GM23248 (cell line): ENCODE results near the gene HSPA12A. TPM values are rescaled to one million over a fixed set of nuclear protein-coding genes. Genes with fewer than 3 reads are reported as not detected.

ENCODE experiments used
- DNase-seq: peaks from one replicate; pipeline ENCODE4 v3.0.0-alpha.2; 2015
- H2AFZ ChIP-seq: fragments of 200-600 bp; sonication (generic); 2 replicates; pipeline ENCODE4 v1.6.1; 2016; ENCODE audit warnings: antibody characterized with exemption
- H3F3A ChIP-seq: fragments of 200-600 bp; sonication (generic); 2 replicates; pipeline ENCODE4 v1.6.1; 2016; ENCODE audit warnings: mild to moderate bottlenecking, antibody characterized with exemption, mixed run types; ENCODE audit not compliant: insufficient read depth
- H3K27ac ChIP-seq: fragments of 200-600 bp; sonication (generic); 2 replicates; pipeline ENCODE4 v1.5.1; 2016; ENCODE audit warnings: mild to moderate bottlenecking
- H3K27me3 ChIP-seq: fragments of 200-600 bp; sonication (generic); replicated peaks from 2 replicates; pipeline ENCODE4 v1.6.1; 2016; ENCODE audit warnings: mild to moderate bottlenecking; ENCODE audit not compliant: insufficient read depth
- H3K36me3 ChIP-seq: fragments of 200-600 bp; sonication (generic); 2 replicates; pipeline ENCODE4 v1.6.1; 2016; ENCODE audit warnings: low read depth, mild to moderate bottlenecking
- H3K4me1 ChIP-seq: fragments of 200-600 bp; sonication (generic); 2 replicates; pipeline ENCODE4 v1.6.1; 2016; ENCODE audit warnings: mild to moderate bottlenecking; ENCODE audit not compliant: insufficient read depth
- H3K4me2 ChIP-seq: fragments of 200-600 bp; sonication (generic); one replicate; pipeline ENCODE4 v1.6.1; 2016; ENCODE audit warnings: mild to moderate bottlenecking; ENCODE audit not compliant: unreplicated experiment
- H3K4me3 ChIP-seq: fragments of 200-600 bp; sonication (generic); 2 replicates; pipeline ENCODE4 v1.5.1; 2016; ENCODE audit warnings: mild to moderate bottlenecking
- H3K79me2 ChIP-seq: fragments of 200-600 bp; sonication (generic); 2 replicates; pipeline ENCODE4 v1.6.1; 2016; ENCODE audit warnings: mild to moderate bottlenecking; ENCODE audit not compliant: insufficient read depth
- H3K9ac ChIP-seq: fragments of 200-600 bp; sonication (generic); 2 replicates; pipeline ENCODE4 v1.6.1; 2016; ENCODE audit warnings: mild to moderate bottlenecking
- H3K9me2 ChIP-seq: fragments of 200-600 bp; sonication (generic); 2 replicates; pipeline ENCODE4 v1.6.1; 2016; ENCODE audit warnings: mixed run types, mild to moderate bottlenecking, moderate library complexity; ENCODE audit not compliant: insufficient read depth
- H3K9me3 ChIP-seq: fragments of 200-600 bp; sonication (generic); one replicate; pipeline ENCODE4 v1.6.1; 2017; ENCODE audit warnings: low read depth
- H4K20me1 ChIP-seq: fragments of 200-600 bp; sonication (generic); 2 replicates; pipeline ENCODE4 v1.6.0; 2016; ENCODE audit not compliant: insufficient read depth
- EZH2 ChIP-seq: fragments of 200-600 bp; sonication (generic); IDR thresholded peaks from 2 replicates; pipeline ENCODE4 v1.6.1; 2018; ENCODE audit warnings: antibody characterized with exemption, mild to moderate bottlenecking; ENCODE audit not compliant: insufficient read depth, poor library complexity, severe bottlenecking
- EZH2phosphoT487 ChIP-seq: fragments of 200-600 bp; sonication (generic); IDR thresholded peaks from 2 replicates; pipeline ENCODE4 v1.6.1; 2018; ENCODE audit warnings: antibody characterized with exemption, moderate library complexity, mild to moderate bottlenecking, low read depth; ENCODE audit not compliant: insufficient read depth
- WGBS, 2 experiments: methylation state at CpG; one replicate each; pipeline ENCODE4 v1.1.6; 2015 to 2017; ENCODE audit warnings: low lambda C conversion rate in 2 of 2, low coverage in 1 of 2; ENCODE audit errors: missing lambda C conversion rate in 2 of 2; 5-methylcytosine and 5-hydroxymethylcytosine counted together
- in situ Hi-C: fragments of 300-500 bp; cut with MboI; formaldehyde crosslinking; loops from 2 replicates; pipeline ENCODE4 v1.15.0; 2020
- polyA plus RNA-seq: library from polyadenylated mRNA; unstranded; fragments of >200 nt; fragmentation: Nextera tagmentation; extraction: Ambion mirVana; gene quantifications from 2 replicates; pipeline ENCODE4 v1.2.1, GENCODE V29; 2016
- total RNA-seq: library from RNA; depleted of rRNA; stranded (reverse); fragments of >200 nt; shearing (Covaris generic); gene quantifications from 2 replicates; pipeline ENCODE4 v1.2.3, GENCODE V29; 2014

The HSPA12A gene
- total and polyA plus RNA-seq, 2 experiments from 2014 or later = 4.8 to 5.6 TPM

GRCh38 chr10:116630020-116630419 lies 112.3 kb downstream of the HSPA12A start:
- Histone ChIP-seq H3K36me3 (no peaks in the 10 kb centered on the region), H3K9me2 (no peaks in the 10 kb centered on the region), H3K27me3 (peaks cover 19% of the 10 kb centered on the region; the same call in 1 of the 2 replicates), H2AFZ (no peak overlapping the region), H3K4me2 (no peak overlapping the region), H3K9me3 (no peaks in the 10 kb centered on the region), H3K4me1 (no peaks in the 10 kb centered on the region), H3K79me2 (no peaks in the 10 kb centered on the region), H3K4me3 (no peak overlapping the region), H3F3A (no peaks in the 10 kb centered on the region), H4K20me1 (no peaks in the 10 kb centered on the region), H3K27ac (no peak overlapping the region), H3K9ac (no peak overlapping the region)
- TF ChIP-seq EZH2 (no peak), EZH2phosphoT487 (no peak)
- DNase-seq = no peak
- in situ Hi-C loops = no loop called here
- 46 to 47% methylated on average over 2 of the region's 2 CpGs for WGBS, 2 experiments

DNA sequence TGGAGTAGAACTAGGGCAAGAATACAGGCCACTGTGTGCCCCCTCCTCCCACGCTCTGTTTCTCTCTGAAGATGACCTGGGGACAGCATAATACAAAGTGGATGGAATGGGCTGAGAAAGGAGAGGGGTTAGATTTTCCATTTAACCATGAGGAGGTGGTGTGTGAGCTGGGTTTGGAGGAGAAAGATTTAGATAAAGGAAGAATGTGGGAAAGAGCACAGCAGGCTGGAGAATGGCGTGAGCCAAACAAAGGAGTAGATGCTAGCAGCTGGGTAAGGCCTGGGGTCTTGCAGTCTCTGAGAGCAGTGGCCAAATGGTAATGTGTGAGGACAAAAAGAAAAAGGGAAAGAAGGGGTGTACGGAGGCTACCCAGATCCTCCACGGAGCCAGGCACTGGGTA lies 113.0 kb downstream of the HSPA12A start:
- H3K27me3 ChIP-seq = peaks cover 19% of the 10 kb centered on the region; the same call in 1 of the 2 replicates
- H3K27ac ChIP-seq = no peak overlapping the region
- H3K4me3 ChIP-seq = no peak overlapping the region
- no peaks in the 10 kb centered on the region for H3K36me3 ChIP-seq
- no peak overlapping the region for H3K9ac ChIP-seq
- no peaks in the 10 kb centered on the region for H3K79me2 ChIP-seq
- H3K9me2 ChIP-seq = no peaks in the 10 kb centered on the region
- H3K4me1 ChIP-seq = no peaks in the 10 kb centered on the region
- WGBS, 2 experiments = 37 to 45% methylated on average over 3 to 4 of the region's 4 CpGs
- in situ Hi-C loops = no loop called here
- TF ChIP-seq EZH2phosphoT487 = no peak
- TF ChIP-seq EZH2 = no peak
- H3K9me3 ChIP-seq = no peaks in the 10 kb centered on the region
- H2AFZ ChIP-seq = no peak overlapping the region
- no peak overlapping the region for H3K4me2 ChIP-seq
- H4K20me1 ChIP-seq = no peaks in the 10 kb centered on the region
- H3F3A ChIP-seq = no peaks in the 10 kb centered on the region
- DNase-seq = no peak

GRCh38 chr10:116627386-116627933 lies 114.9 kb downstream of the HSPA12A start:
- Histone ChIP-seq H3K4me3 (no peak overlapping the region), H3K27ac (no peak overlapping the region)
- no peak for TF ChIP-seq EZH2phosphoT487
- no peak for TF ChIP-seq EZH2

DNA sequence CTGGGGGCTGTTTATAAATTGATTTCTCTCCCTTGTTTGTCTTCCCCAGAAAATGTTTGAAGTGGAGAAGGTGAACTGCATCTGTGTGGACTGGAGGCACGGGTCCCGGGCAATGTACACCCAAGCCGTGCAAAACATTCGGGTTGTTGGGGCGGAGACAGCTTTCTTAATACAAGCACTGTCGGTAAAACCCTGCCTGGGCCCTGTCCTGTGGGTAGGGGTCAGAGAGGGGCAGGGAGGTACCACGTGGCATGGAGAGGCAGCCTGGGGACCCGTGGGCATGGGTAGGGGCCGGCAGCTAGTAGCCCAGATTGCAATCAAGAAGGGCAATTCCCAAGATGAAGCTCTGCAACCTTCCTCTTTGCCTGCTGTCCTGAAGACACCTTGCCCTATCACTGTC lies 115.6 kb downstream of the HSPA12A start:
- no peak overlapping the region for H3K4me3 ChIP-seq
- no peaks in the 10 kb centered on the region for H3K9me3 ChIP-seq
- no peaks in the 10 kb centered on the region for H3K9me2 ChIP-seq
- no peak overlapping the region for H3K27ac ChIP-seq
- no peaks in the 10 kb centered on the region for H3K79me2 ChIP-seq
- 41 to 47% methylated on average over 9 of the region's 9 CpGs for WGBS, 2 experiments
- no peaks in the 10 kb centered on the region for H3K4me1 ChIP-seq
- no peaks in the 10 kb centered on the region for H3K36me3 ChIP-seq
- H3K27me3 ChIP-seq = peaks cover 19% of the 10 kb centered on the region; the same call in 1 of the 2 replicates
- H3K4me2 ChIP-seq = no peak overlapping the region
- H4K20me1 ChIP-seq = no peaks in the 10 kb centered on the region
- H3F3A ChIP-seq = no peaks in the 10 kb centered on the region
- no peak overlapping the region for H3K9ac ChIP-seq
- no peak for TF ChIP-seq EZH2
- no peak for TF ChIP-seq EZH2phosphoT487
- in situ Hi-C loops = no loop called here
- no peak for DNase-seq
- H2AFZ ChIP-seq = no peak overlapping the region

More at GRCh38 chr10:116627386-116627933, 114.9 kb downstream of the HSPA12A start:
- Histone ChIP-seq H3K4me2 (no peak overlapping the region), H3K9ac (no peak overlapping the region), H3K27me3 (peaks cover 19% of the 10 kb centered on the region; the same call in 1 of the 2 replicates), H3K36me3 (no peaks in the 10 kb centered on the region), H3F3A (no peaks in the 10 kb centered on the region), H4K20me1 (no peaks in the 10 kb centered on the region), H2AFZ (no peak overlapping the region), H3K4me1 (no peaks in the 10 kb centered on the region), H3K9me3 (no peaks in the 10 kb centered on the region), H3K79me2 (no peaks in the 10 kb centered on the region), H3K9me2 (no peaks in the 10 kb centered on the region)
- in situ Hi-C loops = no loop called here
- peak; percentile 37 for DNase-seq
- WGBS, 2 experiments = 4% methylated on average over 29 to 47 of the region's 49 CpGs

DNA sequence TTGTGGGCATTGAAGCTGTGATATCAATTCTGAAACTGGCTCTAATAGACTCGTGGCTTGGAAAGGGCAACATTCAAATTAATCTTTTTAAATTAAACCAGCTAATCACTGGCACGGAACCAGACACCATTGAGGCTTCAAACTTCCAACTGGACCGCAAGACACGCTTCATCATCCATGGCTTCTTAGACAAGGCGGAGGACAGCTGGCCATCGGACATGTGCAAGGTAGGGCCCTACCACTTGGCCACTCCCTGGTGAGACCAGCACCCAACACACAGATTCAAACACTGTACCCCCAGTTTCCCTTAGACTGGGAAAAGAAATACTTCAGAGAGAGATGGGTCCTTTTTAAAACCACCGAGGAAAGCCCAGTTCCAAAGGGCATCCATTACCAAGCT lies 116.5 kb downstream of the HSPA12A start:
- Histone ChIP-seq H3K27ac (no peak overlapping the region), H3K4me2 (no peak overlapping the region), H3K4me3 (no peak overlapping the region), H3K36me3 (no peaks in the 10 kb centered on the region), H3K9ac (no peak overlapping the region), H3K27me3 (peaks cover 19% of the 10 kb centered on the region; the same call in 1 of the 2 replicates), H3K9me2 (no peaks in the 10 kb centered on the region), H3K9me3 (no peaks in the 10 kb centered on the region), H3K4me1 (no peaks in the 10 kb centered on the region), H3K79me2 (no peaks in the 10 kb centered on the region), H4K20me1 (no peaks in the 10 kb centered on the region), H2AFZ (no peak overlapping the region), H3F3A (no peaks in the 10 kb centered on the region)
- TF ChIP-seq EZH2phosphoT487 (no peak), EZH2 (no peak)
- in situ Hi-C loops = no loop called here
- WGBS, 2 experiments = 58 to 68% methylated on average over 7 of the region's 7 CpGs
- no peak for DNase-seq
